ENCODE data around the gene CRAMP1. TPM values are rescaled to one million over a fixed set of nuclear protein-coding genes. Genes with fewer than 3 reads are reported as not detected.

The CRAMP1 gene
- total RNA-seq, 1 experiment from 2014 or later: 33.0 TPM

DNA sequence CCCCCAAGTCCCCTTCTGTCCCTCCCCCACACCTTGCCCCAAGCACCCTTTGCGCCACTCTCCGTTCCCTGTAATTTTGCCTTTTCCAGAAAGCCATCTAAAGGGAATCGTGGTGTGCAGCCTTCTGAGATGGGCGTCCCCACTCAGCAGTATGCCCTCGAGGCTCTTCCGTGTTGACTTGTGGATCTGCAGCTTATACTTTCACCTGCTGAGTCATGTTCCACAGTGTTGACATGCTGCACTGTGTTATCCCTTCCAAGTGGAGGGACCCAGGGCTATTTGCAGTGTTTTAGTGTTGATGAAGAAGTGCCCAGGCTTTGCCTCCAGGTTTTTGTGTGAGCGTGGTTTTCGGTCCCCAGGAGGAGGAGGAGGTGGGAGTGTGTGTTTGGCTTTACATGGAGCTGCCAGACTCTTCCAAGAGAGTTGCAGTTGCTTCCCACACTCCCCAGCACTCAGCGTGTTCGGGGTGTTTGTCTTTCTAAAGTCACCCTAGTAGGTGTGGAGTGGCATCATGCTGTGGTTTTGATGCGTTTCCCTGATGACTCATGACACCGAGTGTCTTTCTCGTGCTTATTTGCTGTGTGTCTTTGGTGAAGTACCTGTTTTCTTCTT, 33.9 kb downstream of the CRAMP1 start:
- peak overlapping the region; percentile 14 for H3K27ac ChIP-seq (ENCODE audit: low read depth, low read length, poor library complexity, severe bottlenecking)
- no TSS peak for BruUV-seq (replicated peaks)
- no peak overlapping the region for H3K4me3 ChIP-seq (ENCODE audit: low read depth, low read length, poor library complexity, severe bottlenecking)
- TF ChIP-seq, protein P1, sequence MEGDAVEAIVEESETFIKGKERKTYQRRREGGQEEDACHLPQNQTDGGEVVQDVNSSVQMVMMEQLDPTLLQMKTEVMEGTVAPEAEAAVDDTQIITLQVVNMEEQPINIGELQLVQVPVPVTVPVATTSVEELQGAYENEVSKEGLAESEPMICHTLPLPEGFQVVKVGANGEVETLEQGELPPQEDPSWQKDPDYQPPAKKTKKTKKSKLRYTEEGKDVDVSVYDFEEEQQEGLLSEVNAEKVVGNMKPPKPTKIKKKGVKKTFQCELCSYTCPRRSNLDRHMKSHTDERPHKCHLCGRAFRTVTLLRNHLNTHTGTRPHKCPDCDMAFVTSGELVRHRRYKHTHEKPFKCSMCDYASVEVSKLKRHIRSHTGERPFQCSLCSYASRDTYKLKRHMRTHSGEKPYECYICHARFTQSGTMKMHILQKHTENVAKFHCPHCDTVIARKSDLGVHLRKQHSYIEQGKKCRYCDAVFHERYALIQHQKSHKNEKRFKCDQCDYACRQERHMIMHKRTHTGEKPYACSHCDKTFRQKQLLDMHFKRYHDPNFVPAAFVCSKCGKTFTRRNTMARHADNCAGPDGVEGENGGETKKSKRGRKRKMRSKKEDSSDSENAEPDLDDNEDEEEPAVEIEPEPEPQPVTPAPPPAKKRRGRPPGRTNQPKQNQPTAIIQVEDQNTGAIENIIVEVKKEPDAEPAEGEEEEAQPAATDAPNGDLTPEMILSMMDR (conservative IDR thresholded peaks at IDR 0.05; ENCODE audit: low read depth, low read length): no peak
- no peak for TF ChIP-seq EZH2 (IDR thresholded peaks at IDR 0.05; ENCODE audit: borderline replicate concordance, low read depth, low read length, poor library complexity, severe bottlenecking)
- ChIA-PET POLR2A (ENCODE audit: low non-redundant PET) (no interaction called here), CTCF (no interaction called here)
- DNase-seq (ENCODE audit: low spot score): peak; percentile 25
- no peaks in the 10 kb centered on the region for H3K9me3 ChIP-seq (ENCODE audit: low read depth, low read length, poor library complexity, severe bottlenecking)
- no peaks in the 10 kb centered on the region for H3K27me3 ChIP-seq (replicated peaks; ENCODE audit: insufficient read depth, low read depth, low read length, poor library complexity)
- no peaks in the 10 kb centered on the region for H3K4me1 ChIP-seq (ENCODE audit: insufficient read depth, low read length, poor library complexity, severe bottlenecking)
- peaks cover 22% of the 10 kb centered on the region for H3K36me3 ChIP-seq (ENCODE audit: insufficient read depth, low read length, poor library complexity, severe bottlenecking)
- intact Hi-C loops (cut with micrococcal nuclease; ENCODE audit: unreplicated experiment): no loop called here

DNA sequence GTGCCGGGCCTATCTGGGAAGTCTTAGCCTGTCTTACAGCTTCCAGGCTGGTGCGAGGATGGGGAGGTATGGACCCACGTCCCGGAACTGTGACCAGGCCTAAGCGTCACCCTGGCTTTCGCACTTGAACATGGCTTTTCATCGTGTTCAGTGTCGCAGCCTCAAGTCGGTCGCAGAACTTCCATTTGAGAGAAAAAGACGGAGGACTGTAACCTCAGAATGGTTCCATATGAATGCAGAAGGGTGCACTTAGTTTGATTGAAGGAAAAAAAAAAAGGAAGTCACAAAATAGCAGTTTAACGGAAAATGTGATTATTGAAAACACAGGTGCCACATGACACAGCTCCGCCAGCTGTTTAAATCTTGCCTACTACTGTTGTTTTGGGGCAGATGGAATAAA, 35.7 kb downstream of the CRAMP1 start:
- Histone ChIP-seq H3K4me3 (ENCODE audit: low read depth, low read length, poor library complexity, severe bottlenecking) (no peak overlapping the region), H3K27me3 (replicated peaks; ENCODE audit: insufficient read depth, low read depth, low read length, poor library complexity) (no peaks in the 10 kb centered on the region), H3K36me3 (ENCODE audit: insufficient read depth, low read length, poor library complexity, severe bottlenecking) (peaks cover 10% of the 10 kb centered on the region), H3K27ac (ENCODE audit: low read depth, low read length, poor library complexity, severe bottlenecking) (no peak overlapping the region), H3K4me1 (ENCODE audit: insufficient read depth, low read length, poor library complexity, severe bottlenecking) (no peaks in the 10 kb centered on the region), H3K9me3 (ENCODE audit: low read depth, low read length, poor library complexity, severe bottlenecking) (no peaks in the 10 kb centered on the region)
- no peak for TF ChIP-seq EZH2 (IDR thresholded peaks at IDR 0.05; ENCODE audit: borderline replicate concordance, low read depth, low read length, poor library complexity, severe bottlenecking)
- TF ChIP-seq, protein P1 (conservative IDR thresholded peaks at IDR 0.05; ENCODE audit: low read depth, low read length): no peak
- intact Hi-C loops (cut with micrococcal nuclease; ENCODE audit: unreplicated experiment): no loop called here
- POLR2A ChIA-PET (ENCODE audit: low non-redundant PET): no interaction called here
- no TSS peak for BruUV-seq (replicated peaks)
- CTCF ChIA-PET: no interaction called here
- DNase-seq (ENCODE audit: low spot score): no peak

DNA sequence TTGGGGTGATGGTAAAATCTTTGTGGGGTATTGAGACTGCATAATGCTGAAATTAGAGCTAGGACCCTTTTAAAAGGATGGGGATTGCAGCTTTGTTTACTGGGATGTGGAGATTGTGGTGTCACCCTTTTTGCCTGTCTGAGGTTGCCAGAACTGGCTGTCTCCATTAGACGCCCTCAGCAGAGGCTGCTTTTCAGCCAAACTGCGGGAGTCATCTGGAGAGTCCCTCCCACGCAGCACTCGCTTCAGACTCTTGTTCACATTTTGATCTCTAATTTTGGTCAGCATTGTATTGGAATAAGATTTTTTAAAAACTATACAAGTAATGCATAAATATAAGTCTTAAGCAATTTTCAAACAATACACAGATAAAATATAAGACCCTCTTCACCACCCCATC, 38.0 kb downstream of the CRAMP1 start:
- Histone ChIP-seq H3K27ac (ENCODE audit: low read depth, low read length, poor library complexity, severe bottlenecking) (no peak overlapping the region), H3K4me3 (ENCODE audit: low read depth, low read length, poor library complexity, severe bottlenecking) (no peak overlapping the region), H3K9me3 (ENCODE audit: low read depth, low read length, poor library complexity, severe bottlenecking) (no peaks in the 10 kb centered on the region), H3K27me3 (replicated peaks; ENCODE audit: insufficient read depth, low read depth, low read length, poor library complexity) (no peaks in the 10 kb centered on the region), H3K36me3 (ENCODE audit: insufficient read depth, low read length, poor library complexity, severe bottlenecking) (peaks cover 17% of the 10 kb centered on the region), H3K4me1 (ENCODE audit: insufficient read depth, low read length, poor library complexity, severe bottlenecking) (no peaks in the 10 kb centered on the region)
- TF ChIP-seq, protein P1 (conservative IDR thresholded peaks at IDR 0.05; ENCODE audit: low read depth, low read length): no peak
- TF ChIP-seq EZH2 (IDR thresholded peaks at IDR 0.05; ENCODE audit: borderline replicate concordance, low read depth, low read length, poor library complexity, severe bottlenecking): no peak
- intact Hi-C loops (cut with micrococcal nuclease; ENCODE audit: unreplicated experiment): no loop called here
- ChIA-PET CTCF (no interaction called here), POLR2A (ENCODE audit: low non-redundant PET) (no interaction called here)
- no TSS peak for BruUV-seq (replicated peaks)
- peak; percentile 18 for DNase-seq (ENCODE audit: low spot score)

Data from A673 (cell line).